ENCODE data around the gene CRADD. TPM values are rescaled to one million over a fixed set of nuclear protein-coding genes. Genes with fewer than 3 reads are reported as not detected.
"Not testable (repeated sequence)": the region's sequence is repeated elsewhere in the genome, so short reads cannot be mapped to it uniquely, and the experiment has no call there.

CRADD gene
- total RNA-seq, 1 donor from 2014 or later, result 9.1 TPM

DNA sequence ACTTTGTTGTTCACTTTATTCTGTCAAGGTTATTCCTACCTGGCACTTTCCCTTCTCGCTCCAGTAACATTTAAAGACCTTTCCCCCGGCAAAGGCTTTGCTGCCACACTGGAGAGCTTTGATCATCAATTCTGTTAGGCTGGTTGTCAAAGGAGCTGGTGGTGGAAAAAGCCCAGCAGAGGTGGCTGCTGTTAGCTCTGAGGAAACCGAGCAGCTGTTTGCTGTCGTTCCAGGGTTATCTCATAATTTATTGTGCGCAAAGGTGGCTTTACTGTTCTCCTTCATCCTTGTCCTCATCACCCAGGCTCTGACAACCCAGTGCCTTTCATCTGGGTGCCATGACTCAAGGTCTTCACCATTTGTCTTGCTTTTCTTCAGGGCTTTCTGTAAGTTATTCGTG lies 38.2 kb upstream of the CRADD start:
- Mint-ChIP-seq H3K27me3 (ENCODE audit: low read depth) (peaks cover 2% of the 10 kb centered on the region), H3K36me3 (ENCODE audit: low read depth) (no peaks in the 10 kb centered on the region), H3K27ac (ENCODE audit: unreplicated experiment) (no peak overlapping the region), H3K9me3 (ENCODE audit: low read depth) (no peaks in the 10 kb centered on the region), H3K4me3 (ENCODE audit: unreplicated experiment) (no peak overlapping the region), H3K4me1 (ENCODE audit: low read depth) (peaks cover 7% of the 10 kb centered on the region)
- TF ChIP-seq CTCF (IDR thresholded peaks at IDR 0.05), result no peak
- DNase-seq (ENCODE audit: low spot score), result no peak

GRCh38 chr12:93639406-93639805 lies 37.8 kb upstream of the CRADD start:
- Mint-ChIP-seq H3K4me1 (ENCODE audit: low read depth) (peaks cover 2% of the 10 kb centered on the region), H3K27me3 (ENCODE audit: low read depth) (peaks cover 2% of the 10 kb centered on the region), H3K9me3 (ENCODE audit: low read depth) (no peaks in the 10 kb centered on the region), H3K36me3 (ENCODE audit: low read depth) (no peaks in the 10 kb centered on the region), H3K27ac (ENCODE audit: unreplicated experiment) (no peak overlapping the region), H3K4me3 (ENCODE audit: unreplicated experiment) (no peak overlapping the region)
- TF ChIP-seq CTCF (IDR thresholded peaks at IDR 0.05), result no peak
- no peak for DNase-seq (ENCODE audit: low spot score)

DNA sequence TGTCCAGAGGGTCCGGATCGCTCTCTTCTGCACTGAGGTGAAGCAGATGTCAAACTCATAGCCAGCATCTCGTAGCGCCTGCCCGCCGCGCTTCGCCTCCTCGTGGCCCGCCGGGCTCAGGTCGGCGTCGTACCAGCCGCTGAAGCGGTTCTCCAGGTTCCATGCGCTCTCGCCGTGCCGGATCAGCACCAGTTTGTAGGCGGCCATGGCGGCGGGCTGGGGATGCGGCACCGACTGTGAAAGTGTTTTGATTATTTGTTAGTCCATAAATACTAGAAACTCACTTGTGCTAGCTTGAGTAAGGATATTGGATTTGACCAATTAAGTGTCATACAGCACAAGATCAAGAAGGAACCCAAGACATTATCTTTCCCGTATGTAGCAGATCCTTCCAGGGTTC lies 35.8 kb upstream of the CRADD start:
- H3K4me3 Mint-ChIP-seq (ENCODE audit: unreplicated experiment); H3K27me3 Mint-ChIP-seq (ENCODE audit: low read depth); H3K36me3 Mint-ChIP-seq (ENCODE audit: low read depth); H3K9me3 Mint-ChIP-seq (ENCODE audit: low read depth); H3K4me1 Mint-ChIP-seq (ENCODE audit: low read depth); DNase-seq (ENCODE audit: low spot score); H3K27ac Mint-ChIP-seq (ENCODE audit: unreplicated experiment): not testable (repeated sequence)

GRCh38 chr12:93642751-93643150 lies 34.4 kb upstream of the CRADD start:
- H3K27ac Mint-ChIP-seq (ENCODE audit: unreplicated experiment), result no peak overlapping the region
- no peak overlapping the region for H3K4me3 Mint-ChIP-seq (ENCODE audit: unreplicated experiment)
- H3K4me1 Mint-ChIP-seq (ENCODE audit: low read depth), result no peaks in the 10 kb centered on the region
- no peak for DNase-seq (ENCODE audit: low spot score)
- H3K9me3 Mint-ChIP-seq (ENCODE audit: low read depth), result no peaks in the 10 kb centered on the region
- H3K27me3 Mint-ChIP-seq (ENCODE audit: low read depth), result peaks cover 2% of the 10 kb centered on the region
- no peak for TF ChIP-seq CTCF (IDR thresholded peaks at IDR 0.05)
- H3K36me3 Mint-ChIP-seq (ENCODE audit: low read depth), result no peaks in the 10 kb centered on the region

DNA sequence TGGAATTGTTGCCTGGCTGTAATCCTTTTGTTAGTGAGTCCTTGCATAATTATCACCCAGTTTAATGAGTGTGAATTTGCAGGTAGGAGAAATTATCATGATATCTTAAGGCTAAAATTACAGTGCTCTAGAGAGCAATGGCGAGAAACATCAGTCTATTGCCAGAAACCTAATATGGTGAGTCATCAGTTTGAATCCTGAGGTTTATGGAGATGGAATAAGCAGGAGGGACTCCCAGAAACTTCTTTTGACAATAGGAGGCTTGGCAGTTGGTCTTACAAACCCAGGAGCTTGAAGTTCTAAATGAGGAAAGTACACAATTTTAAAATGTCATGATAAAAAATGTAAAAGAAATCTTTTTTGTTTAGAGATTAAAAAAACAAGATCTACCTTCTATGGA lies 31.5 kb upstream of the CRADD start:
- TF ChIP-seq CTCF (IDR thresholded peaks at IDR 0.05), result no peak
- H3K4me1 Mint-ChIP-seq (ENCODE audit: low read depth), result no peaks in the 10 kb centered on the region
- no peak for DNase-seq (ENCODE audit: low spot score)
- no peak overlapping the region for H3K4me3 Mint-ChIP-seq (ENCODE audit: unreplicated experiment)
- H3K27ac Mint-ChIP-seq (ENCODE audit: unreplicated experiment), result no peak overlapping the region
- H3K27me3 Mint-ChIP-seq (ENCODE audit: low read depth), result no peaks in the 10 kb centered on the region
- no peaks in the 10 kb centered on the region for H3K36me3 Mint-ChIP-seq (ENCODE audit: low read depth)
- H3K9me3 Mint-ChIP-seq (ENCODE audit: low read depth), result no peaks in the 10 kb centered on the region

GRCh38 chr12:93650626-93651025 lies 26.5 kb upstream of the CRADD start:
- Mint-ChIP-seq H3K27me3 (ENCODE audit: low read depth) (no peaks in the 10 kb centered on the region), H3K9me3 (ENCODE audit: low read depth) (no peaks in the 10 kb centered on the region), H3K36me3 (ENCODE audit: low read depth) (no peaks in the 10 kb centered on the region), H3K4me3 (ENCODE audit: unreplicated experiment) (no peak overlapping the region), H3K27ac (ENCODE audit: unreplicated experiment) (no peak overlapping the region), H3K4me1 (ENCODE audit: low read depth) (no peaks in the 10 kb centered on the region)
- no peak for DNase-seq (ENCODE audit: low spot score)
- no peak for TF ChIP-seq CTCF (IDR thresholded peaks at IDR 0.05)

Data from chondrocyte (in vitro differentiated cells).